Measurements from ENCODE around the gene PRR13. TPM values are rescaled to one million over a fixed set of nuclear protein-coding genes. Genes with fewer than 3 reads are reported as not detected.

The PRR13 gene
- total and polyA plus RNA-seq, 2 of the 13 experiments (the other 11 are each of a cell fraction or from before 2014, with no cell fraction given) = 65.0 to 102 TPM

GRCh38 chr12:53452159-53453077 is 10.9 kb downstream of the PRR13 start (continued):
- TF ChIP-seq, protein P1, sequence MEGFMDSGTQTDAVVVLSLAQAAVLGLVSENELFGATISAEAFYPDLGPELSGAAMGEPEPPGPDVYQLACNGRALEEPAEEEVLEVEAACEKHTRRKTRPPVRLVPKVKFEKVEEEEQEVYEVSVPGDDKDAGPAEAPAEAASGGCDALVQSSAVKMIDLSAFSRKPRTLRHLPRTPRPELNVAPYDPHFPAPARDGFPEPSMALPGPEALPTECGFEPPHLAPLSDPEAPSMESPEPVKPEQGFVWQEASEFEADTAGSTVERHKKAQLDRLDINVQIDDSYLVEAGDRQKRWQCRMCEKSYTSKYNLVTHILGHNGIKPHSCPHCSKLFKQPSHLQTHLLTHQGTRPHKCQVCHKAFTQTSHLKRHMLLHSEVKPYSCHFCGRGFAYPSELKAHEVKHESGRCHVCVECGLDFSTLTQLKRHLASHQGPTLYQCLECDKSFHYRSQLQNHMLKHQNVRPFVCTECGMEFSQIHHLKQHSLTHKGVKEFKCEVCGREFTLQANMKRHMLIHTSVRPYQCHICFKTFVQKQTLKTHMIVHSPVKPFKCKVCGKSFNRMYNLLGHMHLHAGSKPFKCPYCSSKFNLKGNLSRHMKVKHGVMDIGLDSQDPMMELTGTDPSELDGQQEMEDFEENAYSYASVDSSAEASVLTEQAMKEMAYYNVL (CRISPR knock-in tag; IDR thresholded peaks at IDR 0.05; ENCODE audit: borderline replicate concordance) = no peak
- TF ChIP-seq SMARCE1 (IDR thresholded peaks at IDR 0.05; ENCODE audit: borderline replicate concordance) = no peak
- TF ChIP-seq AHDC1 (CRISPR knock-in tag; IDR thresholded peaks at IDR 0.05; ENCODE audit: borderline replicate concordance) = 0 out of 2 replicates have a peak, but pooled peaks have one; percentile 29
- TF ChIP-seq SAP130 (CRISPR knock-in tag; IDR thresholded peaks at IDR 0.05; ENCODE audit: low read depth) = peak; percentile 29; the same call in 1 of the 2 replicates
- no peak for TF ChIP-seq ZNF431 (CRISPR knock-in tag; IDR thresholded peaks at IDR 0.05; ENCODE audit: borderline replicate concordance, low read depth)
- peak; percentile 59; the same call in 1 of the 2 replicates for TF ChIP-seq ZNF746 (CRISPR knock-in tag; IDR thresholded peaks at IDR 0.05)
- peak; percentile 55; the same call in 1 of the 2 replicates for TF ChIP-seq REPIN1 (CRISPR knock-in tag; IDR thresholded peaks at IDR 0.05; ENCODE audit: borderline replicate concordance, low read depth)
- TF ChIP-seq, protein P2, sequence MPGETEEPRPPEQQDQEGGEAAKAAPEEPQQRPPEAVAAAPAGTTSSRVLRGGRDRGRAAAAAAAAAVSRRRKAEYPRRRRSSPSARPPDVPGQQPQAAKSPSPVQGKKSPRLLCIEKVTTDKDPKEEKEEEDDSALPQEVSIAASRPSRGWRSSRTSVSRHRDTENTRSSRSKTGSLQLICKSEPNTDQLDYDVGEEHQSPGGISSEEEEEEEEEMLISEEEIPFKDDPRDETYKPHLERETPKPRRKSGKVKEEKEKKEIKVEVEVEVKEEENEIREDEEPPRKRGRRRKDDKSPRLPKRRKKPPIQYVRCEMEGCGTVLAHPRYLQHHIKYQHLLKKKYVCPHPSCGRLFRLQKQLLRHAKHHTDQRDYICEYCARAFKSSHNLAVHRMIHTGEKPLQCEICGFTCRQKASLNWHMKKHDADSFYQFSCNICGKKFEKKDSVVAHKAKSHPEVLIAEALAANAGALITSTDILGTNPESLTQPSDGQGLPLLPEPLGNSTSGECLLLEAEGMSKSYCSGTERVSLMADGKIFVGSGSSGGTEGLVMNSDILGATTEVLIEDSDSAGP (CRISPR knock-in tag; IDR thresholded peaks at IDR 0.05; ENCODE audit: borderline replicate concordance) = peak; percentile 65; the same call in 1 of the 2 replicates
- TF ChIP-seq ZNF543 (CRISPR knock-in tag; IDR thresholded peaks at IDR 0.05) = no peak; the same call in none of the 2 replicates
- TF ChIP-seq, protein P3, sequence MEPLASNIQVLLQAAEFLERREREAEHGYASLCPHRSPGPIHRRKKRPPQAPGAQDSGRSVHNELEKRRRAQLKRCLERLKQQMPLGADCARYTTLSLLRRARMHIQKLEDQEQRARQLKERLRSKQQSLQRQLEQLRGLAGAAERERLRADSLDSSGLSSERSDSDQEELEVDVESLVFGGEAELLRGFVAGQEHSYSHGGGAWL (CRISPR knock-in tag; IDR thresholded peaks at IDR 0.05) = no peak; the same call in 1 of the 2 replicates
- peak; percentile 95 for TF ChIP-seq RBFOX2 (IDR thresholded peaks at IDR 0.05; ENCODE audit: low read depth, low read length)
- TF ChIP-seq PHF21A (CRISPR knock-in tag; IDR thresholded peaks at IDR 0.05) = no peak
- 0 out of 2 replicates have a peak, but pooled peaks have one; percentile 50 for TF ChIP-seq ARNTL (CRISPR knock-in tag; IDR thresholded peaks at IDR 0.05)
- no peak for TF ChIP-seq PRMT3 (CRISPR knock-in tag; IDR thresholded peaks at IDR 0.05; ENCODE audit: borderline replicate concordance, low read depth)

Data from HepG2 (cell line).